HG02970 (cell line): Measurements from ENCODE around the gene WWTR1.

Experiments used
- ATAC-seq: cut with Tn5 transposase; IDR thresholded peaks from one replicate; pipeline ENCODE4 v1.9.1; 2021; ENCODE audit warnings: mild to moderate bottlenecking, moderate library complexity, moderate number of reproducible peaks; ENCODE audit not compliant: unreplicated experiment, low FRiP score

The WWTR1 gene

GRCh38 chr3:149572796-149573414 is 84.9 kb downstream of the WWTR1 start:
- ATAC-seq: no peak

- no peak for ATAC-seq
These were observed 86.4 kb downstream of the WWTR1 start for GRCh38 chr3:149571381-149571780.

- ATAC-seq: no peak
These were observed 87.8 kb downstream of the WWTR1 start for GRCh38 chr3:149570016-149570415.

- ATAC-seq: no peak
These were observed 90.4 kb downstream of the WWTR1 start for GRCh38 chr3:149567381-149567780.

- no peak for ATAC-seq
These were observed 91.4 kb downstream of the WWTR1 start for GRCh38 chr3:149566292-149566975.

GRCh38 chr3:149564079-149564478 is 93.7 kb downstream of the WWTR1 start:
- ATAC-seq: no peak

- no peak for ATAC-seq
These were observed 94.7 kb downstream of the WWTR1 start for GRCh38 chr3:149563114-149563513.

GRCh38 chr3:149560617-149561016 is 97.2 kb downstream of the WWTR1 start:
- ATAC-seq: no peak

GRCh38 chr3:149560001-149560400 is 97.8 kb downstream of the WWTR1 start:
- ATAC-seq: no peak

GRCh38 chr3:149559525-149559924 is 98.3 kb downstream of the WWTR1 start:
- ATAC-seq: no peak

GRCh38 chr3:149555927-149556326 is 101.9 kb downstream of the WWTR1 start:
- no peak for ATAC-seq

- no peak for ATAC-seq
These were observed 103.0 kb downstream of the WWTR1 start for GRCh38 chr3:149554826-149555225.

GRCh38 chr3:149553781-149554451 is 103.9 kb downstream of the WWTR1 start:
- ATAC-seq: no peak

- ATAC-seq: no peak
These were observed 105.1 kb downstream of the WWTR1 start for GRCh38 chr3:149552700-149553099.

GRCh38 chr3:149551500-149551899 is 106.3 kb downstream of the WWTR1 start:
- ATAC-seq: no peak

GRCh38 chr3:149548669-149549065 is 109.2 kb downstream of the WWTR1 start:
- ATAC-seq: no peak

GRCh38 chr3:149547954-149548668 is 109.7 kb downstream of the WWTR1 start:
- no peak for ATAC-seq

GRCh38 chr3:149547413-149547812 is 110.4 kb downstream of the WWTR1 start:
- ATAC-seq: no peak

- no peak for ATAC-seq
These were observed 112.8 kb downstream of the WWTR1 start for GRCh38 chr3:149545049-149545448.

GRCh38 chr3:149542375-149543312 is 115.2 kb downstream of the WWTR1 start:
- ATAC-seq: no peak
